GM19239 (cell line): ENCODE data around the gene PDE1A.

Experiments used
- DNase-seq: peaks from one replicate; pipeline ENCODE4 v3.0.0; 2011; ENCODE audit warnings: low spot score; ENCODE audit not compliant: insufficient read length
- FAIRE-seq: peaks from 2 replicates; lab custom pipeline; 2011; peaks lifted over from hg19 to GRCh38; lab: Jason Lieb, UNC

PDE1A gene

GRCh38 chr2:182359990-182360662 lies 66.7 kb downstream of the PDE1A start:
- DNase-seq = no peak
- FAIRE-seq = no peak

GRCh38 chr2:182359027-182359989 lies 67.5 kb downstream of the PDE1A start:
- FAIRE-seq = no peak
- no peak for DNase-seq

GRCh38 chr2:182358601-182359000 lies 68.2 kb downstream of the PDE1A start:
- DNase-seq (no peak), FAIRE-seq (no peak)

GRCh38 chr2:182355815-182356214 lies 71.0 kb downstream of the PDE1A start:
- no peak for FAIRE-seq
- no peak for DNase-seq

GRCh38 chr2:182351427-182351826 lies 75.4 kb downstream of the PDE1A start:
- no peak for DNase-seq

GRCh38 chr2:182349268-182349667 lies 77.6 kb downstream of the PDE1A start:
- FAIRE-seq (no peak), DNase-seq (no peak)

More at GRCh38 chr2:182351427-182351826, 75.4 kb downstream of the PDE1A start:
- no peak for FAIRE-seq

DNA sequence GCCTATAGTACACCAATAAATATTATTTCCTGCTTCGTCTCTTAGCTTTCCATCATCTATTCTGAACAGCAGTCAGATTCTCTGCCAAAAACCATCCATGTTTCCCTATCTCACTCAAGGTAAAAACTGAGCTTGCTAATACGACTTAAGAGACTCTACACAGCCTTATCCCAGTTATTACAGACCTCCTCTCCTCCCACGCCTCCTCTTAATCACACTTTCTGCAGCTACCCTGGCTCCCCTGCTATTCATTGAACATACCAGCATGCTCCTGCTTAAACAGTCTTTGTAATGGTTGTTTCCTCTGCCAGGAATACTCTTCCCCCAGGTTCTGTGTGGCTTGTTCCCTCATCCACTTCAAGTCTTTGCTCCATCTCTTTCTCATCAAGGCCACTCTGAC lies 81.5 kb downstream of the PDE1A start:
- FAIRE-seq = no peak
- DNase-seq = no peak

DNA sequence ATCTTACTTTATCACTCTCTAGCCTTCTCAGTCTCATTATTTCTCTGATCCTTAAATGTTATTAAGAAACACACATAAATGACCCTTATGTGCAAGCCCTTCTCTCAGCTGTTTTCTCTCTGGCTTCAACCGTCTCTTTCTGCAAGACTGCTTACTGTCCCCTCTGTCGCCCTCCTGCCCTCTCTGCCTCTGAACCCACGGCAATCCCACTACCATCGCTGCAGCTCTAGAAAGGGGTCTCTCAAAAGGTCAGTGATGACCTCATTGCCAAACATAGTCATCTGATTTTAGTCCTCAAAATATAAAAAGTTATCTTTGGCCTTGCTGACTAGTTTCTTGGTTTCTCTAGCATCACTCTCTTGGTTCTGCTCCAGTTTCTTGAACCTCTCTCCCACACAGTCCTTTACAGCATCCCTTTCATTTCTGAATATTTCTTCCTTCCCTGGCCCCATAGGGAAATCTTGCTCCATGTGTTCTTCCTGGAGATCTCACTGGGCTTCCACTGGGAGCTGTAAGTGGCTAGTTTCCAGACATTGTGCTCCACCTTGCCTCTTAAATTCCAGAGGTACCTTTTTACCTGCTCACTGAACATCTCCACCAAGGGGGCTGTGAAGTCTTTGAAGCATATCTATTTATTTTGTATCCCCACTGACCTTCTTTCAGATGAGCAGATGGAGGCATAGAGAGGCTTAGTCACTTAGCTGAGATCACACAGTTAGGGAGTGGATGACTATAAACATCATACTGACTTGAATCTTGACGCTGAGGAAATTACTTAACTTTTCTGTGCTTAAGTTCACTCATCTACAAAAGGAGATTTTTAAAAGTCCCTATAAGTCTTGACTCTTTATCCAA lies 96.2 kb downstream of the PDE1A start:
- FAIRE-seq = no peak
- no peak for DNase-seq

DNA sequence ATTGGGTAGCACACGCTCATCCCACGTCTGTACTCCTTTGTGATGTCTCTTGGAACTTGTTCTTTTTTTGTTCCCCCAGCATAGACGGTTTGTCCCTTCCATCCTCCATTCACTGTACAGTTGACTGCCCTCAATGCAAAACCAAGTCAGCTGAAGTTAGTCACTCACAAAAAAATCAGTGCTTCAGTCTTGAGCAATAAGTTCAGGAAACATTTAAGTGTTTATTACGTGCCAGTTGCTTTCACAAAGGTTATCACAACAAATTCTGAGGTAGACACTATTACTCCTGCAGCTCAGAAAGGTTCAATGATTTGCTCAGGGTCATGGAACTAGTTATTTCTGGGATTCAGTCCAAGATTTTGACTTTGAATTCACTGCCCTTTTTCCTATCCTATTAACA lies 102.2 kb downstream of the PDE1A start:
- DNase-seq = no peak
- FAIRE-seq = no peak

DNA sequence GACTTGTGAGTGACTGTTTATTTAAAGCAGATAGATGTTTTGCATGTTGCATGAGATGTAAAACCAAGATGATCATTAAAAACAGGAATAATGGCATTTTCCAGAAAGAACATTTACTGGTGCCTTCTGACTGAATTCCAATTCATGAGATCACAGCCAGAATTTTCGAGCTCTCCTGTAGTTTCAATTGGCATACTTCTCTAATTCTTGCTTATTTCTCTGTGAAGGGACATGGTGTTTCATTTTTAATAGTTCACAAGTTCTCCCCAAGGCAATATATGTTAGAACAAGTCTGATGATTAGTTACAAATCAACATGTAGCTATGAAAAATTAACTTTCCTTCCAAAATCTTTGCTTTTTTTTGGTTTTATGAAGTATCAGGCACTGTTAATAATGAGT lies 105.7 kb downstream of the PDE1A start:
- FAIRE-seq (peak; percentile 33), DNase-seq (no peak)

GRCh38 chr2:182319556-182320505 lies 107.0 kb downstream of the PDE1A start:
- DNase-seq = no peak
- no peak for FAIRE-seq

DNA sequence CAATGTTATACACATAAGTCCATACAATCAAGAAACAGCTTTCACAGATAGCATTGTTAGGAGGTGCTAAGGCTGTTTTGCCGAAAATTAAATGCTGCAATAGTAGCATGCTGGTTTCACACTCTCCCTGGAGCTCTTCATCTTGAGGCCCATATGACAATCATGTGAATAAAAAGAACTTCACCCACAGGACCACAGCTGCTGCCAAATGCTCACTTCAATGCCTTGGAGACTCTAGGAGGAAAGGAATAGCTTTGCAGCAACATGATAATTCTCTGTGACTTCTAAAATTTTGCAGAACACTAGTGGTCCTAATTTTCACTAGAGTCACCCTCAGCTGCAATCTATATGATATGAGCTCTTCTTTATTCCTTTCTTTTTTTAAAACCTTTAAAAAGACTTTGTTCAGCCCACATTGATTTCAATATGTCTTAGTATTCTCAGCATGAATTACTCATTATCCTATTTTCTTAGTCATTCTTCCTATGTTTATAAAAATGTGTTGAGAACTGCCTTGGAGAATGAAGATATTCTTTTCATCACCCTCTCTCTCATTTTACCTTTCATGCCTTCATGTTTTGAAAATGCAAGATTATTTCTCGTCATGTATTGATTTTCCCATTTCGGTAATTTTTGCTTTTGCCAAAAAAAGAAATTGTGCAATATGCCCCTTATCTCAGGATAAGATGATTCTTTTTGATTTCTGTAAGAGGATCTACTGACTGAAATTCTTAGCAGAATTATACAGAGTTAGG lies 108.2 kb downstream of the PDE1A start:
- DNase-seq (no peak), FAIRE-seq (no peak)

DNA sequence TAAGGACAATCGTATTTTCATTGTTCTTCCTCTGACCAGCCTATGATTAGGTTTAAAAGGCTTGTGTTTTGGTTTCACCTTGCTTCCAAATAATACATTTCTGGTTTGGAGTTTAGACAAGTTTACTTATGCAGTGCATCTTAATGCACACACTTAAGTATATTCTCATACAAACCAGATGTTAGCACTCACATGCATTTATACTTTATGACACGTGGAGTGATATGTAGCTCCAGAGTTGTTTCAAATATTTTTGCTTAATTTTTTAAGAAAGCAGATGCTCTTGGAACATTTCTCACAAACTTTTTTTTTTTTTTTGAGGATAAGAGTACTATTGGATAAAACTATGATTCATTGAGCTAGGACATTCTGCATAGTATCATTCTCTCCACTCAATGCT lies 109.9 kb downstream of the PDE1A start:
- no peak for FAIRE-seq
- no peak for DNase-seq

GRCh38 chr2:182302972-182303371 lies 123.9 kb downstream of the PDE1A start:
- no peak for DNase-seq

DNA sequence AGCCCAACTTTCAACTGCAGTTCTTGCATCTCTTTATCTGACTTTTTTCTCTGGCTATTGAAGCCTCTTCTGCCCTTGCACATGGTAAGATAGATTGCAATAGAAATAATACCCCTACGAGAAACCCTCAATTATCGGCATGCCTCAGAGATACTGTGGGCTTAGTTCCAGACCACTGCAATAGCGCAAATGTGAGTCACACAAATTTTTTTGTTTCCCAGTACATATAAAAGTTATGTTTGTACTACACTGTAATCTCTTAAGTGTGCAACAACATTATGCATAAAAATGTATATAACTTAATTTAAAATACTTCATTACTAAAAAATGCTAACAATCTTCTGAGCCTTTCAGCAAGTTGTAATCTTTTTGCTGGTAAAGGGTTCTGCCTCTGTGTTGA lies 124.7 kb downstream of the PDE1A start:
- FAIRE-seq = no peak
- no peak for DNase-seq

More at GRCh38 chr2:182302972-182303371, 123.9 kb downstream of the PDE1A start:
- FAIRE-seq = no peak

DNA sequence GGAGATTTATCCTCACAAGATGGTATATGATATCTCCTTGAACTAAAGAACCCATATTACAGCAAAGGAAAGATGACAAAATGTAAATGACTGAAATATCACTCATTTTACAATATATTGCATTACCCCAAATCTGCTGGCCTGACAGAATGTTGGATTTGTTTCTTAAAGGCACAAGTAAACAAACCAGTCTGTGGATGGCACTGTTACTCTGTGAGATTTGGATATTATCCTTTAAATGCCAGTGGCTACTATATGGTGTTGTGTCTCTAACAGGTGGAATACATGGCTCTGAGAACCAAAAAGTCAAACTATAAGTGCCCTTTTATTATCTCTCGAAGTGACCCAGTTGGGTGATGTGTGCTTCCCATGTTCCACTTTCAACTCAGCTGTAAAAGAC lies 125.7 kb downstream of the PDE1A start:
- DNase-seq = no peak
- FAIRE-seq = no peak

GRCh38 chr2:182300608-182301007 lies 126.2 kb downstream of the PDE1A start:
- FAIRE-seq (no peak), DNase-seq (no peak)

- no peak for DNase-seq
- no peak for FAIRE-seq
Observed at GRCh38 chr2:182299632-182300031, 127.2 kb downstream of the PDE1A start.

GRCh38 chr2:182298456-182298855 lies 128.4 kb downstream of the PDE1A start:
- DNase-seq (no peak), FAIRE-seq (no peak)
